Body of pancreas (tissue), 4 donors: ENCODE measurements around the gene VGLL1. TPM values are rescaled to one million over a fixed set of nuclear protein-coding genes. Genes with fewer than 3 reads are reported as not detected.

Experiments used
- ATAC-seq: fragments of 150-250 bp; one replicate; pipeline ENCODE4 v1.9.1; 2016
- DNase-seq, 4 donors: peaks; one replicate each; pipeline ENCODE4 v3.0.0-alpha.2; 2019
- H3K27ac ChIP-seq, 4 donors: fragments of 200-600 bp; sonication (generic); 1 replicate in 3 of 4; 2 replicates in 1 of 4; pipeline versions ENCODE4 v1.5.1 to v1.6.1; 2016 to 2019; ENCODE audit warnings: mild to moderate bottlenecking in 1 of 4, mixed read lengths in 1 of 4, moderate library complexity in 1 of 4
- H3K27me3 ChIP-seq, 2 donors: fragments of 200-600 bp; sonication (generic); one replicate each; pipeline ENCODE4 v1.6.0; 2016; ENCODE audit warnings: mild to moderate bottlenecking in 1 of 2
- H3K36me3 ChIP-seq, 2 donors: fragments of 200-600 bp; sonication (generic); replicated peaks in 1 of 2; 2 replicates each; pipeline ENCODE4 v1.5.1; 2016; ENCODE audit warnings: low read depth in 2 of 2; ENCODE audit not compliant: insufficient read depth in 1 of 2
- H3K4me1 ChIP-seq: fragments of 200-600 bp; sonication (generic); one replicate; pipeline ENCODE4 v1.6.0; 2016
- H3K4me3 ChIP-seq, 2 donors: fragments of 200-600 bp; sonication (generic); 1 replicate in 1 of 2; 2 replicates in 1 of 2; pipeline ENCODE4 v1.5.1; 2016 to 2019
- H3K9me3 ChIP-seq, 3 donors: fragments of 200-600 bp; sonication (generic); 1 replicate in 2 of 3; 2 replicates in 1 of 3; pipeline ENCODE4 v1.5.1; 2016
- CTCF ChIP-seq, 7 experiments: fragments of 450-650 bp in 4 of 7; fragments of 200-600 bp in 3 of 7; sonication (generic) in 3 of 7; IDR thresholded peaks; one replicate each; pipeline ENCODE4 v1.5.1; 2016 to 2019; ENCODE audit warnings: antibody characterized with exemption in 7 of 7
- POLR2A ChIP-seq, 3 donors: fragments of 450-650 bp; IDR thresholded peaks; one replicate each; pipeline ENCODE4 v1.6.1; 2016; ENCODE audit warnings: antibody characterized with exemption in 3 of 3, mild to moderate bottlenecking in 2 of 3
- WGBS, 2 donors: methylation state at CpG; one replicate each; pipeline ENCODE4 v1.1.5; 2017; 5-methylcytosine and 5-hydroxymethylcytosine counted together
- intact Hi-C: fragments of 100-400 bp; cut with DNase I; formaldehyde crosslinking; loops from one replicate; pipeline ENCODE4 v1.15.1; 2023
- microRNA counts, 2 donors: library from miRNA; unstranded; fragments of <30 nt; microRNA quantifications; one replicate each; lab custom pipeline; 2017
- microRNA-seq, 2 donors: library from miRNA; unstranded; fragments of <30 nt; microRNA quantifications; one replicate each; pipeline ENCODE4, GENCODE V29; 2016; ENCODE audit warnings: borderline number of aligned reads in 2 of 2, borderline replicate concordance in 2 of 2
- small RNA-seq: library from RNA; depleted of rRNA; stranded (forward); fragments of <200 nt; gene quantifications from one replicate; pipeline ENCODE3, GENCODE V24; 2016
- total RNA-seq, 2 donors: library from RNA; depleted of rRNA; stranded (reverse); fragments of >200 nt; gene quantifications; one replicate each; pipeline ENCODE4 v1.1.0, GENCODE V29; 2016

The VGLL1 gene
- total RNA-seq, 2 donors from 2014 or later = 1.0 TPM; not detected in 1

- no peaks in the 10 kb centered on the region for H3K27me3 ChIP-seq
- TF ChIP-seq POLR2A (IDR thresholded peaks at IDR 0.05) (no peak), CTCF (IDR thresholded peaks at IDR 0.05) (no peak)
- intact Hi-C loops = no loop called here
- no peak overlapping the region for H3K27ac ChIP-seq
- no peaks in the 10 kb centered on the region for H3K9me3 ChIP-seq
- ATAC-seq = no peak
- no peaks in the 10 kb centered on the region for H3K36me3 ChIP-seq
- no peak overlapping the region for H3K4me3 ChIP-seq
- DNase-seq = no peak
- WGBS, 2 donors = 89 to 95% methylated on average over 2 of the region's 2 CpGs
- no peaks in the 10 kb centered on the region for H3K4me1 ChIP-seq
Measured at GRCh38 chrX:136597356-136597755, 65.3 kb downstream of the VGLL1 start.

- DNase-seq = no peak
- Histone ChIP-seq H3K4me1 (no peaks in the 10 kb centered on the region), H3K27ac (no peak overlapping the region), H3K4me3 (no peak overlapping the region), H3K27me3 (no peaks in the 10 kb centered on the region), H3K9me3 (no peaks in the 10 kb centered on the region), H3K36me3 (no peaks in the 10 kb centered on the region)
- ATAC-seq = no peak
- TF ChIP-seq CTCF (IDR thresholded peaks at IDR 0.05) (no peak), POLR2A (IDR thresholded peaks at IDR 0.05) (no peak)
- intact Hi-C loops = no loop called here
Measured at GRCh38 chrX:136597954-136598353, 65.9 kb downstream of the VGLL1 start.

- no peaks in the 10 kb centered on the region for H3K36me3 ChIP-seq
- TF ChIP-seq POLR2A (IDR thresholded peaks at IDR 0.05) = no peak
- TF ChIP-seq CTCF (IDR thresholded peaks at IDR 0.05) = no peak
- H3K27me3 ChIP-seq = no peaks in the 10 kb centered on the region
- no peaks in the 10 kb centered on the region for H3K4me1 ChIP-seq
- ATAC-seq (no peak), DNase-seq (no peak)
- no peak overlapping the region for H3K27ac ChIP-seq
- no peak overlapping the region for H3K4me3 ChIP-seq
- WGBS, 2 donors = 30 to 59% methylated on average over 4 to 8 of the region's 8 CpGs
- H3K9me3 ChIP-seq = no peaks in the 10 kb centered on the region
- intact Hi-C loops = no loop called here
Measured at GRCh38 chrX:136598631-136599030, 66.6 kb downstream of the VGLL1 start.

GRCh38 chrX:136600059-136600458 is 68.0 kb downstream of the VGLL1 start:
- intact Hi-C loops = no loop called here
- no peak for ATAC-seq
- no peak overlapping the region for H3K4me3 ChIP-seq

More at GRCh38 chrX:136600059-136600458, 68.0 kb downstream of the VGLL1 start:
- Histone ChIP-seq H3K27ac (no peak overlapping the region), H3K4me1 (no peaks in the 10 kb centered on the region), H3K27me3 (no peaks in the 10 kb centered on the region), H3K36me3 (no peaks in the 10 kb centered on the region), H3K9me3 (no peaks in the 10 kb centered on the region)
- no peak for DNase-seq
- TF ChIP-seq CTCF (IDR thresholded peaks at IDR 0.05) (no peak), POLR2A (IDR thresholded peaks at IDR 0.05) (no peak)
- WGBS, 2 donors = 44 to 59% methylated on average over 1 of the region's 1 CpG

MicroRNA genes within 50 kb of the gene (microRNA counts, 767-probe panel; counts per million panel counts)
- 0 to 736 counts per million in 2 donors for microRNA hsa-miR-934 (lab: Ali Mortazavi, UCI)

Small RNA genes lying within 50 kb of the gene (microRNA-seq; reads per million reads assigned to microRNA genes)
- 1.4 to 3.1 reads per million in 2 donors for gene MIR934

Small RNA genes lying within 50 kb of the gene (small RNA-seq; reads per million reads assigned to genes)
- gene MIR934 (not detected), gene RF00019 (not detected), gene RNU6-320P (not detected)

Other genes with a start within 250 kb of the VGLL1 start
- gene ADGRG4, start 231.3 kb upstream of the VGLL1 start, total RNA-seq = not detected
- gene BRS3, start 44.3 kb upstream of the VGLL1 start, total RNA-seq = not detected
- gene HTATSF1, start 34.6 kb upstream of the VGLL1 start, total RNA-seq = 10 to 100 TPM; 27.8 to 44.2 TPM
- gene CD40LG, start 115.9 kb downstream of the VGLL1 start, total RNA-seq = not detected
- gene ARHGEF6, start 248.7 kb downstream of the VGLL1 start, total RNA-seq = 1 to 10 TPM; 5.7 to 8.2 TPM